Measurements from ENCODE around the gene OR2A12.

DNA sequence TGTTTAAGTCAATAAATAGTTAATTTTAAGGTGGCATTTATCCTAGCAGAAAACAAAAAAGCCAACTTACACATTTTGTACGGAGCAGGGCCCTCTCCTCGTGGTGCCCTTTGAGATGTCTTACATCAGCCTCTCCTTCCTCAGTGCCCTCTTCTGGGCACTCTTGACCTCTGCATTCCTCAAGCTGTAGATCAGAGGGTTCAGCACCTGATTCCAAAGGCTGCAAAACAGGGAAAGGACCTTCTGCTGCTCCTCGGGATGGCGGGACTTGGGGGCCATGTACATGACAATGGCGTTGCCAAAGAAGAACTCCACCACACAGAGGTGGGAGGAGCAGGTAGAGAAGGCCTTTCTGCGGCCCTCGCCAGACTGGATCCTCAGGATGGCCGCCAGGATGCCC, 32.3 kb downstream of the OR2A12 start:
- TF ChIP-seq, protein P1, sequence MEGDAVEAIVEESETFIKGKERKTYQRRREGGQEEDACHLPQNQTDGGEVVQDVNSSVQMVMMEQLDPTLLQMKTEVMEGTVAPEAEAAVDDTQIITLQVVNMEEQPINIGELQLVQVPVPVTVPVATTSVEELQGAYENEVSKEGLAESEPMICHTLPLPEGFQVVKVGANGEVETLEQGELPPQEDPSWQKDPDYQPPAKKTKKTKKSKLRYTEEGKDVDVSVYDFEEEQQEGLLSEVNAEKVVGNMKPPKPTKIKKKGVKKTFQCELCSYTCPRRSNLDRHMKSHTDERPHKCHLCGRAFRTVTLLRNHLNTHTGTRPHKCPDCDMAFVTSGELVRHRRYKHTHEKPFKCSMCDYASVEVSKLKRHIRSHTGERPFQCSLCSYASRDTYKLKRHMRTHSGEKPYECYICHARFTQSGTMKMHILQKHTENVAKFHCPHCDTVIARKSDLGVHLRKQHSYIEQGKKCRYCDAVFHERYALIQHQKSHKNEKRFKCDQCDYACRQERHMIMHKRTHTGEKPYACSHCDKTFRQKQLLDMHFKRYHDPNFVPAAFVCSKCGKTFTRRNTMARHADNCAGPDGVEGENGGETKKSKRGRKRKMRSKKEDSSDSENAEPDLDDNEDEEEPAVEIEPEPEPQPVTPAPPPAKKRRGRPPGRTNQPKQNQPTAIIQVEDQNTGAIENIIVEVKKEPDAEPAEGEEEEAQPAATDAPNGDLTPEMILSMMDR (IDR thresholded peaks at IDR 0.05): no peak
- TF ChIP-seq POLR2A (IDR thresholded peaks at IDR 0.05): no peak

All from adrenal gland (tissue), 5 donors.